ENCODE data around the gene GATB.

GRCh38 chr4:151808542-151808941 is 47.7 kb upstream of the GATB start:
- TF ChIP-seq CTCF (IDR thresholded peaks at IDR 0.05; ENCODE audit: insufficient read depth, low read length, poor library complexity, severe bottlenecking) (no peak), EZH2phosphoT487 (conservative IDR thresholded peaks at IDR 0.05; ENCODE audit: low read length) (no peak)

All from SU-DHL-6 (cell line).